Mesothelial cell of epicardium (in vitro differentiated cells): ENCODE data around the gene ERCC3. TPM values are rescaled to one million over a fixed set of nuclear protein-coding genes. Genes with fewer than 3 reads are reported as not detected.
"Not testable (repeated sequence)": the region's sequence is repeated elsewhere in the genome, so short reads cannot be mapped to it uniquely, and the experiment has no call there.

Experiments
- DNase-seq, 2 experiments: peaks; one replicate each; pipeline ENCODE4 v3.0.0; 2021; ENCODE audit warnings: low spot score in 2 of 2; ENCODE audit not compliant: unreplicated experiment in 2 of 2
- H3K27ac Mint-ChIP-seq: 2 replicates; pipeline ENCODE4 v1.8.0; 2021; ENCODE audit warnings: mixed read lengths
- H3K27me3 Mint-ChIP-seq: 2 replicates; pipeline ENCODE4 v1.8.0; 2021; ENCODE audit warnings: low read depth, mixed read lengths
- H3K36me3 Mint-ChIP-seq: 2 replicates; pipeline ENCODE4 v1.8.0; 2021; ENCODE audit warnings: mixed read lengths
- H3K4me1 Mint-ChIP-seq: 2 replicates; pipeline ENCODE4 v1.8.0; 2021; ENCODE audit warnings: mixed read lengths
- H3K4me3 Mint-ChIP-seq: 2 replicates; pipeline ENCODE4 v1.8.0; 2021; ENCODE audit warnings: mild to moderate bottlenecking, moderate library complexity, mixed read lengths
- H3K9me3 Mint-ChIP-seq: 2 replicates; pipeline ENCODE4 v1.8.0; 2021; ENCODE audit warnings: mixed read lengths
- CTCF ChIP-seq: fragments of 200-600 bp; sonication (generic); IDR thresholded peaks from one replicate; pipeline ENCODE4 v1.5.0; 2021; ENCODE audit warnings: antibody characterized with exemption; ENCODE audit not compliant: unreplicated experiment
- total RNA-seq: library from RNA; stranded (reverse); gene quantifications from 3 replicates; pipeline ENCODE4 v1.2.1, GENCODE V29; 2021

ERCC3 gene
- total RNA-seq, 1 donor from 2014 or later, result 62.6 TPM

GRCh38 chr2:127254386-127254981 is 39.5 kb downstream of the ERCC3 start:
- H3K9me3 Mint-ChIP-seq, result no peaks in the 10 kb centered on the region
- peaks cover 27% of the 10 kb centered on the region for H3K36me3 Mint-ChIP-seq
- DNase-seq, result no peak
- no peaks in the 10 kb centered on the region for H3K27me3 Mint-ChIP-seq
- no peaks in the 10 kb centered on the region for H3K4me1 Mint-ChIP-seq
- H3K4me3 Mint-ChIP-seq, result no peak overlapping the region
- no peak for TF ChIP-seq CTCF
- no peak overlapping the region for H3K27ac Mint-ChIP-seq

DNA sequence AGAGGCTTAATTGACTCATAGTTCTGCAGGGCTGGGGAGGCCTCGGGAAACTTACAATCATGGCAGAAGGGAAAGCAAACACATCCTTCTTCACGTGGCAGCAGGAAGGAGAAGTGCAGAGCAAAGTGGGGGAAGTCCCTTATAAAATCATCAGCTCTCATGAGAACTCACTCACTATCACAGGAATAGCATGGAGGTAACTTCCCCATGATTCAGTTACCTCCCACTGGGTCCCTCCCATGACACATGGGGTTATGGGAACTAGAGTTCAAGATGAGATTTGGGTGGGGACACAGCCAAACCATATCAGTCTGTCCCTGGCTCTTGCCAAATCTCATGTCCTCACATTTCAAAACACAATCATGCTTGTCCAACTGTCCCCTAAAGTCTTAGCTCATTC is 52.8 kb downstream of the ERCC3 start:
- not testable (repeated sequence) for H3K36me3 Mint-ChIP-seq, H3K27me3 Mint-ChIP-seq, DNase-seq, H3K4me1 Mint-ChIP-seq, H3K27ac Mint-ChIP-seq, H3K4me3 Mint-ChIP-seq
- peaks cover 32% of the 10 kb centered on the region for H3K9me3 Mint-ChIP-seq

GRCh38 chr2:127239395-127239794 is 54.5 kb downstream of the ERCC3 start:
- no peaks in the 10 kb centered on the region for H3K4me1 Mint-ChIP-seq
- no peaks in the 10 kb centered on the region for H3K36me3 Mint-ChIP-seq
- H3K4me3 Mint-ChIP-seq, result no peak overlapping the region
- no peak overlapping the region for H3K27ac Mint-ChIP-seq
- H3K27me3 Mint-ChIP-seq, result peaks cover 1% of the 10 kb centered on the region
- DNase-seq, result no peak
- TF ChIP-seq CTCF, result no peak
- H3K9me3 Mint-ChIP-seq, result peaks cover 32% of the 10 kb centered on the region

DNA sequence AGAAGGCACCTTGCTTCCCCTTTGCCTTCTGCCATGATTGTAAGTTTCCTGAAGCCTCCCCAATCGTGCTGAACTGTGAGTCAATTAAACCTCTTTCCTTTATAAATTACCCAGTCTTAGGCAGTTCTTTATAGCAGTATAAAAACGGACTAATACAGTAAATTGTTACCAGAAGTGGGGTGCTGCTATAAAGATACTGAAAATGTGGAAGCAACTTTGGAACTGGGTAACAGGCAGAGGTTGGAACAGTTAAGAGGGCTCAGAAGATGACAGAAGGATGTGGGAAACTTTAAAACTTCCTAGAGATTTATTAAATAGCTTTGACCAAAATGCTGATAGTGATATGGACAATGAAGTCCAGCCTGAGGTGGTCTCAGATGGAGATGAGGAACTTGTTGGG is 56.2 kb downstream of the ERCC3 start:
- not testable (repeated sequence) for H3K27ac Mint-ChIP-seq, DNase-seq, H3K36me3 Mint-ChIP-seq, H3K4me1 Mint-ChIP-seq, H3K4me3 Mint-ChIP-seq, H3K27me3 Mint-ChIP-seq
- peaks cover 32% of the 10 kb centered on the region for H3K9me3 Mint-ChIP-seq

- Mint-ChIP-seq H3K36me3 (no peaks in the 10 kb centered on the region), H3K4me1 (no peaks in the 10 kb centered on the region), H3K4me3 (no peak overlapping the region), H3K27me3 (no peaks in the 10 kb centered on the region), H3K9me3 (peaks cover 24% of the 10 kb centered on the region), H3K27ac (no peak overlapping the region)
- TF ChIP-seq CTCF, result no peak
- DNase-seq, result no peak
Measured at GRCh38 chr2:127235082-127235702, 58.8 kb downstream of the ERCC3 start.

GRCh38 chr2:127233710-127234109 is 60.2 kb downstream of the ERCC3 start:
- Mint-ChIP-seq H3K27ac (no peak overlapping the region), H3K4me3 (no peak overlapping the region), H3K36me3 (no peaks in the 10 kb centered on the region), H3K9me3 (peaks cover 16% of the 10 kb centered on the region), H3K27me3 (no peaks in the 10 kb centered on the region), H3K4me1 (no peaks in the 10 kb centered on the region)
- no peak for DNase-seq
- TF ChIP-seq CTCF, result no peak
